OCI-LY7 (cell line): ENCODE results near the gene SAMD5. TPM values are rescaled to one million over a fixed set of nuclear protein-coding genes. Genes with fewer than 3 reads are reported as not detected.
"Not testable (repeated sequence)": the region's sequence is repeated elsewhere in the genome, so short reads cannot be mapped to it uniquely, and the experiment has no call there.

Source experiments
- BruUV-seq: library from RNA; stranded (reverse); fragments of 400-500 nt; replicated peaks from 2 replicates; lab custom pipeline; 2021; lab: Mats Ljungman, UMichigan
- CTCF ChIA-PET: fragments of 300-600 bp; sonication (Branson Sonifier 250); formaldehyde crosslinking; loops from one replicate; lab custom pipeline; 2022; ENCODE audit warnings: antibody characterized with exemption; ENCODE audit not compliant: unreplicated experiment; lab: Charles Lee
- POLR2A ChIA-PET: fragments of 300-600 bp; sonication (Branson Sonifier 250); formaldehyde crosslinking; loops from one replicate; lab custom pipeline; 2022; ENCODE audit warnings: antibody characterized with exemption; lab: Charles Lee
- DNase-seq: peaks from one replicate; pipeline ENCODE4 v3.0.0-alpha.2; 2015; ENCODE audit warnings: low spot score
- H2AFZ ChIP-seq: fragments of 200-600 bp; sonication (generic), shearing (Covaris generic); 2 replicates; pipeline ENCODE4 v1.6.1; 2014; ENCODE audit warnings: mild to moderate bottlenecking, antibody characterized with exemption, low read length, moderate library complexity
- H3K27ac ChIP-seq: fragments of 200-600 bp; sonication (generic); 2 replicates; pipeline ENCODE4 v1.5.1; 2014; ENCODE audit warnings: mixed run types, low read depth, mild to moderate bottlenecking, moderate library complexity, low read length, inconsistent platforms; ENCODE audit not compliant: poor library complexity, severe bottlenecking
- H3K36me3 ChIP-seq: fragments of 200-600 bp; sonication (generic); 2 replicates; pipeline ENCODE4 v1.6.1; 2014; ENCODE audit warnings: mild to moderate bottlenecking, antibody characterized with exemption, low read length, moderate library complexity, mixed read lengths; ENCODE audit not compliant: insufficient read depth
- H3K4me1 ChIP-seq: fragments of 200-600 bp; sonication (generic); 2 replicates; pipeline ENCODE4 v1.5.1; 2014; ENCODE audit warnings: mild to moderate bottlenecking, low read length; ENCODE audit not compliant: insufficient read depth, poor library complexity, severe bottlenecking
- H3K4me2 ChIP-seq: fragments of 200-600 bp; sonication (generic); 2 replicates; pipeline ENCODE4 v1.6.1; 2014; ENCODE audit warnings: mild to moderate bottlenecking, low read length
- H3K4me3 ChIP-seq: fragments of 200-600 bp; sonication (generic); 2 replicates; pipeline ENCODE4 v1.5.1; 2014; ENCODE audit warnings: mild to moderate bottlenecking, low read depth, low read length; ENCODE audit not compliant: poor library complexity, severe bottlenecking
- H3K79me2 ChIP-seq: fragments of 200-600 bp; sonication (generic); 2 replicates; pipeline ENCODE4 v1.6.1; 2016; ENCODE audit warnings: low read depth, mild to moderate bottlenecking, low read length, moderate library complexity, mixed read lengths; ENCODE audit not compliant: insufficient read depth
- H3K9me2 ChIP-seq: fragments of 200-600 bp; sonication (generic); 2 replicates; pipeline ENCODE4 v1.6.1; 2016; ENCODE audit warnings: mild to moderate bottlenecking, low read length, mixed read lengths; ENCODE audit not compliant: insufficient read depth
- H3K9me3 ChIP-seq: fragments of 200-600 bp; sonication (generic); 2 replicates; pipeline ENCODE4 v1.6.1; 2014; ENCODE audit warnings: mild to moderate bottlenecking, mixed run types, low read length, mixed read lengths
- H4K20me1 ChIP-seq: fragments of 200-600 bp; sonication (generic); 2 replicates; pipeline ENCODE4 v1.6.1; 2014; ENCODE audit warnings: mild to moderate bottlenecking, antibody characterized with exemption, low read length, moderate library complexity, mixed read lengths; ENCODE audit not compliant: insufficient read depth
- CTCF ChIP-seq: fragments of 200-600 bp; sonication (generic); conservative IDR thresholded peaks from 2 replicates; pipeline ENCODE4 v1.5.1; 2014; ENCODE audit warnings: mild to moderate bottlenecking, antibody characterized with exemption, low read length, moderate library complexity, mixed read lengths
- EZH2phosphoT487 ChIP-seq: fragments of 200-600 bp; sonication (generic); IDR thresholded peaks from 2 replicates; pipeline ENCODE4 v1.6.1; 2018; ENCODE audit warnings: low read depth, borderline replicate concordance, mild to moderate bottlenecking, mixed run types, antibody characterized with exemption, low read length, moderate library complexity, mixed read lengths
- intact Hi-C: fragments of 100-400 bp; cut with micrococcal nuclease; formaldehyde crosslinking; loops from one replicate; pipeline ENCODE4 v1.10.0; 2022; ENCODE audit not compliant: unreplicated experiment
- total RNA-seq, 2 experiments: library from RNA; depleted of rRNA in 1 of 2; stranded (reverse); fragments of >200 nt in 1 of 2; shearing (Covaris generic) in 1 of 2; gene quantifications; 2 replicates each; pipeline ENCODE4 v1.2.3, GENCODE V29; 2014 to 2022

SAMD5 gene
- total RNA-seq, 2 experiments from 2014 or later, result not detected

- H3K79me2 ChIP-seq, result no peaks in the 10 kb centered on the region
- no peak overlapping the region for H3K4me3 ChIP-seq
- no TSS peak for BruUV-seq
- no peaks in the 10 kb centered on the region for H3K36me3 ChIP-seq
- no peaks in the 10 kb centered on the region for H3K9me2 ChIP-seq
- DNase-seq, result no peak
- TF ChIP-seq CTCF (no peak), EZH2phosphoT487 (no peak)
- H3K4me2 ChIP-seq, result no peak overlapping the region
- ChIA-PET CTCF (no interaction called here), POLR2A (interaction anchor here (0.6 to 0.8 kb wide), 4 partner anchors 16 to 963 kb away, joined by 3 to 4 read pairs (median 4); no protein-coding TSS in a partner anchor)
- intact Hi-C loops, result no loop called here
- H3K4me1 ChIP-seq, result no peaks in the 10 kb centered on the region
- no peak overlapping the region for H3K27ac ChIP-seq
- no peaks in the 10 kb centered on the region for H3K9me3 ChIP-seq
- H4K20me1 ChIP-seq, result no peaks in the 10 kb centered on the region
- H2AFZ ChIP-seq, result no peak overlapping the region
Observed at GRCh38 chr6:147540075-147540474, 31.6 kb downstream of the SAMD5 start.

GRCh38 chr6:147542436-147542835 lies 33.9 kb downstream of the SAMD5 start:
- H4K20me1 ChIP-seq, BruUV-seq, CTCF ChIA-PET, DNase-seq, POLR2A ChIA-PET, H3K4me3 ChIP-seq, H3K27ac ChIP-seq, H3K4me2 ChIP-seq, H3K79me2 ChIP-seq, H3K4me1 ChIP-seq, intact Hi-C loops, H3K36me3 ChIP-seq, H3K9me2 ChIP-seq, H3K9me3 ChIP-seq, H2AFZ ChIP-seq: not testable (repeated sequence)

- Histone ChIP-seq H3K4me2 (no peak overlapping the region), H3K4me3 (no peak overlapping the region), H2AFZ (no peak overlapping the region), H4K20me1 (no peaks in the 10 kb centered on the region), H3K9me3 (no peaks in the 10 kb centered on the region), H3K36me3 (no peaks in the 10 kb centered on the region), H3K27ac (no peak overlapping the region), H3K9me2 (no peaks in the 10 kb centered on the region), H3K79me2 (no peaks in the 10 kb centered on the region), H3K4me1 (no peaks in the 10 kb centered on the region)
- no TSS peak for BruUV-seq
- DNase-seq, result no peak
- intact Hi-C loops, result no loop called here
- TF ChIP-seq CTCF, result no peak
- TF ChIP-seq EZH2phosphoT487, result no peak
- POLR2A ChIA-PET, result no interaction called here
- CTCF ChIA-PET, result no interaction called here
Observed at GRCh38 chr6:147544420-147544819, 35.9 kb downstream of the SAMD5 start.
